Measurements from ENCODE around the gene VPS8. TPM values are rescaled to one million over a fixed set of nuclear protein-coding genes. Genes with fewer than 3 reads are reported as not detected.

The VPS8 gene
- total and polyA plus RNA-seq, 9 donors, result 44.0 to 126 (median 60.6) TPM

GRCh38 chr3:184912163-184912562, 100.2 kb downstream of the VPS8 start:
- Histone ChIP-seq H3K4me1 (ENCODE audit: control insufficient read depth, insufficient read depth, low read length) (no peaks in the 10 kb centered on the region), H3K27me3 (ENCODE audit: control insufficient read depth, insufficient read depth, low read length) (no peaks in the 10 kb centered on the region), H3K27ac (ENCODE audit: low read length) (no peak overlapping the region), H3K9me3 (replicated peaks; ENCODE audit: control insufficient read depth, low read depth, low read length) (no peaks in the 10 kb centered on the region), H3K4me3 (ENCODE audit: low read length) (no peak overlapping the region), H3K36me3 (ENCODE audit: control insufficient read depth, insufficient read depth, low read length) (peaks cover 10% of the 10 kb centered on the region)
- 66% methylated on average over 5 of the region's 7 CpGs for WGBS (ENCODE audit: insufficient coverage)
- DNase-seq, result no peak

- Histone ChIP-seq H3K27ac (ENCODE audit: low read length) (no peak overlapping the region), H3K4me3 (ENCODE audit: low read length) (no peak overlapping the region), H3K4me1 (ENCODE audit: control insufficient read depth, insufficient read depth, low read length) (no peaks in the 10 kb centered on the region), H3K27me3 (ENCODE audit: control insufficient read depth, insufficient read depth, low read length) (no peaks in the 10 kb centered on the region), H3K9me3 (replicated peaks; ENCODE audit: control insufficient read depth, low read depth, low read length) (no peaks in the 10 kb centered on the region), H3K36me3 (ENCODE audit: control insufficient read depth, insufficient read depth, low read length) (peaks cover 14% of the 10 kb centered on the region)
- DNase-seq, result no peak
- WGBS (ENCODE audit: insufficient coverage), result 87% methylated on average over 5 of the region's 5 CpGs
Observed at GRCh38 chr3:184914628-184915027, 102.7 kb downstream of the VPS8 start.

GRCh38 chr3:184918750-184919149, 106.8 kb downstream of the VPS8 start:
- Histone ChIP-seq H3K36me3 (ENCODE audit: control insufficient read depth, insufficient read depth, low read length) (peaks cover 24% of the 10 kb centered on the region), H3K9me3 (replicated peaks; ENCODE audit: control insufficient read depth, low read depth, low read length) (no peaks in the 10 kb centered on the region), H3K27ac (ENCODE audit: low read length) (no peak overlapping the region), H3K4me3 (ENCODE audit: low read length) (no peak overlapping the region), H3K27me3 (ENCODE audit: control insufficient read depth, insufficient read depth, low read length) (no peaks in the 10 kb centered on the region), H3K4me1 (ENCODE audit: control insufficient read depth, insufficient read depth, low read length) (no peaks in the 10 kb centered on the region)
- WGBS (ENCODE audit: insufficient coverage), result no CpG with 5 or more reads among the region's 3 CpGs
- DNase-seq, result no peak

- peaks cover 28% of the 10 kb centered on the region for H3K36me3 ChIP-seq (ENCODE audit: control insufficient read depth, insufficient read depth, low read length)
- DNase-seq, result no peak
- no peaks in the 10 kb centered on the region for H3K4me1 ChIP-seq (ENCODE audit: control insufficient read depth, insufficient read depth, low read length)
- H3K27ac ChIP-seq (ENCODE audit: low read length), result no peak overlapping the region
- no peaks in the 10 kb centered on the region for H3K9me3 ChIP-seq (replicated peaks; ENCODE audit: control insufficient read depth, low read depth, low read length)
- H3K4me3 ChIP-seq (ENCODE audit: low read length), result no peak overlapping the region
- H3K27me3 ChIP-seq (ENCODE audit: control insufficient read depth, insufficient read depth, low read length), result no peaks in the 10 kb centered on the region
- no CpG with 5 or more reads among the region's 2 CpGs for WGBS (ENCODE audit: insufficient coverage)
Observed at GRCh38 chr3:184919651-184920050, 107.7 kb downstream of the VPS8 start.

- no peak for DNase-seq
- Histone ChIP-seq H3K27ac (ENCODE audit: low read length) (no peak overlapping the region), H3K9me3 (replicated peaks; ENCODE audit: control insufficient read depth, low read depth, low read length) (no peaks in the 10 kb centered on the region), H3K4me3 (ENCODE audit: low read length) (no peak overlapping the region), H3K27me3 (ENCODE audit: control insufficient read depth, insufficient read depth, low read length) (no peaks in the 10 kb centered on the region), H3K36me3 (ENCODE audit: control insufficient read depth, insufficient read depth, low read length) (peaks cover 39% of the 10 kb centered on the region), H3K4me1 (ENCODE audit: control insufficient read depth, insufficient read depth, low read length) (no peaks in the 10 kb centered on the region)
- no CpG with 5 or more reads among the region's 7 CpGs for WGBS (ENCODE audit: insufficient coverage)
Observed at GRCh38 chr3:184924547-184924946, 112.6 kb downstream of the VPS8 start.

- WGBS (ENCODE audit: insufficient coverage), result 90% methylated on average over 2 of the region's 6 CpGs
- no peaks in the 10 kb centered on the region for H3K4me1 ChIP-seq (ENCODE audit: control insufficient read depth, insufficient read depth, low read length)
- no peaks in the 10 kb centered on the region for H3K9me3 ChIP-seq (replicated peaks; ENCODE audit: control insufficient read depth, low read depth, low read length)
- no peaks in the 10 kb centered on the region for H3K27me3 ChIP-seq (ENCODE audit: control insufficient read depth, insufficient read depth, low read length)
- H3K4me3 ChIP-seq (ENCODE audit: low read length), result no peak overlapping the region
- no peak overlapping the region for H3K27ac ChIP-seq (ENCODE audit: low read length)
- no peak for DNase-seq
- H3K36me3 ChIP-seq (ENCODE audit: control insufficient read depth, insufficient read depth, low read length), result peaks cover 32% of the 10 kb centered on the region
Observed at GRCh38 chr3:184927796-184928315, 115.9 kb downstream of the VPS8 start.

GRCh38 chr3:184932777-184933176, 120.8 kb downstream of the VPS8 start:
- Histone ChIP-seq H3K4me3 (ENCODE audit: low read length) (no peak overlapping the region), H3K27ac (ENCODE audit: low read length) (no peak overlapping the region), H3K27me3 (ENCODE audit: control insufficient read depth, insufficient read depth, low read length) (no peaks in the 10 kb centered on the region), H3K4me1 (ENCODE audit: control insufficient read depth, insufficient read depth, low read length) (no peaks in the 10 kb centered on the region), H3K36me3 (ENCODE audit: control insufficient read depth, insufficient read depth, low read length) (peaks cover 18% of the 10 kb centered on the region), H3K9me3 (replicated peaks; ENCODE audit: control insufficient read depth, low read depth, low read length) (no peaks in the 10 kb centered on the region)
- WGBS (ENCODE audit: insufficient coverage), result 100% methylated on average over 1 of the region's 1 CpG
- no peak for DNase-seq

- DNase-seq, result no peak
- Histone ChIP-seq H3K4me1 (ENCODE audit: control insufficient read depth, insufficient read depth, low read length) (no peaks in the 10 kb centered on the region), H3K27ac (ENCODE audit: low read length) (no peak overlapping the region), H3K4me3 (ENCODE audit: low read length) (no peak overlapping the region), H3K27me3 (ENCODE audit: control insufficient read depth, insufficient read depth, low read length) (no peaks in the 10 kb centered on the region), H3K9me3 (replicated peaks; ENCODE audit: control insufficient read depth, low read depth, low read length) (no peaks in the 10 kb centered on the region), H3K36me3 (ENCODE audit: control insufficient read depth, insufficient read depth, low read length) (peaks cover 20% of the 10 kb centered on the region)
- 76% methylated on average over 2 of the region's 4 CpGs for WGBS (ENCODE audit: insufficient coverage)
Observed at GRCh38 chr3:184937611-184938010, 125.6 kb downstream of the VPS8 start.

- no peaks in the 10 kb centered on the region for H3K4me1 ChIP-seq (ENCODE audit: control insufficient read depth, insufficient read depth, low read length)
- H3K27me3 ChIP-seq (ENCODE audit: control insufficient read depth, insufficient read depth, low read length), result no peaks in the 10 kb centered on the region
- WGBS (ENCODE audit: insufficient coverage), result no CpG with 5 or more reads among the region's 2 CpGs
- peaks cover 26% of the 10 kb centered on the region for H3K36me3 ChIP-seq (ENCODE audit: control insufficient read depth, insufficient read depth, low read length)
- no peak overlapping the region for H3K27ac ChIP-seq (ENCODE audit: low read length)
- no peaks in the 10 kb centered on the region for H3K9me3 ChIP-seq (replicated peaks; ENCODE audit: control insufficient read depth, low read depth, low read length)
- DNase-seq, result no peak
- H3K4me3 ChIP-seq (ENCODE audit: low read length), result no peak overlapping the region
Observed at GRCh38 chr3:184941408-184941807, 129.4 kb downstream of the VPS8 start.

- no peaks in the 10 kb centered on the region for H3K9me3 ChIP-seq (replicated peaks; ENCODE audit: control insufficient read depth, low read depth, low read length)
- H3K4me1 ChIP-seq (ENCODE audit: control insufficient read depth, insufficient read depth, low read length), result no peaks in the 10 kb centered on the region
- no peak overlapping the region for H3K27ac ChIP-seq (ENCODE audit: low read length)
- no peak overlapping the region for H3K4me3 ChIP-seq (ENCODE audit: low read length)
- no peak for DNase-seq
- peaks cover 23% of the 10 kb centered on the region for H3K36me3 ChIP-seq (ENCODE audit: control insufficient read depth, insufficient read depth, low read length)
- no peaks in the 10 kb centered on the region for H3K27me3 ChIP-seq (ENCODE audit: control insufficient read depth, insufficient read depth, low read length)
- WGBS (ENCODE audit: insufficient coverage), result no CpG with 5 or more reads among the region's 3 CpGs
Observed at GRCh38 chr3:184942735-184943134, 130.8 kb downstream of the VPS8 start.

GRCh38 chr3:184944241-184944640, 132.3 kb downstream of the VPS8 start:
- Histone ChIP-seq H3K4me3 (ENCODE audit: low read length) (no peak overlapping the region), H3K4me1 (ENCODE audit: control insufficient read depth, insufficient read depth, low read length) (no peaks in the 10 kb centered on the region), H3K36me3 (ENCODE audit: control insufficient read depth, insufficient read depth, low read length) (peaks cover 20% of the 10 kb centered on the region), H3K9me3 (replicated peaks; ENCODE audit: control insufficient read depth, low read depth, low read length) (no peaks in the 10 kb centered on the region), H3K27ac (ENCODE audit: low read length) (no peak overlapping the region), H3K27me3 (ENCODE audit: control insufficient read depth, insufficient read depth, low read length) (no peaks in the 10 kb centered on the region)
- no peak for DNase-seq
- WGBS (ENCODE audit: insufficient coverage), result no CpG with 5 or more reads among the region's 3 CpGs
